ENCODE measurements around the gene EML6.
"Not testable (repeated sequence)": the region's sequence is repeated elsewhere in the genome, so short reads cannot be mapped to it uniquely, and the experiment has no call there.

The EML6 gene

DNA sequence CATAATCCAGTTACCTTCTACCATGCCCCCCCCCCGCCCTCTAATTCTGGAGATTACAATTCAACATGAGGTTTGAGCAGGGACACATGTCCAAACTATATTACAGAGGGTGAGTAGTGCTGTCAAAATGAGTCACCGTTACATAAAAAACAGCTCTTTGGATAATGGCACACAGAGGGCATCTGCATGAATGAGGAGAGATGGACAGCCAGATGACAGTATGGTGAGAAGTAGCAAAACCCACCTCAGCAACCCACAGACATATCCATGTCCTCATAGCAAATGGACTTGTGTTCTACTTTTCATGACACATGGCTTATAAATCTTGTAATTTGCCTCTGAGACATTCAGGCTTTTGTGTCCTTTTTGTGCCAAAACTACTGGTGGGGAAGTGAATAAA is 132.0 kb downstream of the EML6 start:
- no peak for DNase-seq

DNA sequence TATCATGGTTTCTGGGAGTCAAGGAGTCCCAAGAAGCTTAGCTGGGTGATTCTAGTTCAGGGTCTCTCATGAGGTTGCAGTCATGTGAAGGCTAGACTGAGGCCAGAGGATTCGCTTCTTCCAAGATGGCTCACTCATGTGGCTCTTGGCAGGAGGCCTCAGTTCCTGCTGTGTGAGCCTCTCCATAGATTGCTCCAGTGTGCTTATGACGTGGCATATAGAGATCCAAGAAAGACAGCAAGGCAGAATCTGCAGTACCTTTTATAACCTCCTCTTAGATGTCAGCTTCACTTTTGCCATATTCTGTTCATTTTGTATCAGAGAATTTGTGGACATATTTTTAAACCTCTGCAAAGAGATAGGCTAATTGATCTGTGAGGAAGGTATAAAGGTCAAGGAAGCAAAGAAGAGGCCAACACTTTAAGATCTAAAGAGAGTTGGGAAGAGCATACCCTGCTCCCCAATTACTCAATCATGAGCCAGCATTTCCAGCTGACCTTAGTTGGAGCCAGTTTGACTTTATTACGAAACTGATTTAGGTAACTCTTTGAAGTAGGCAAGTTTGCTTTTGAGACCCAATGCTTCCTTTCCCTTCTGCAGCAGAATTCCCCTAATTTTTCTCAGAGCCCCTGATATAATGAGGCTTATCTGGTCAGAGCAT is 134.7 kb downstream of the EML6 start:
- no peak for DNase-seq

DNA sequence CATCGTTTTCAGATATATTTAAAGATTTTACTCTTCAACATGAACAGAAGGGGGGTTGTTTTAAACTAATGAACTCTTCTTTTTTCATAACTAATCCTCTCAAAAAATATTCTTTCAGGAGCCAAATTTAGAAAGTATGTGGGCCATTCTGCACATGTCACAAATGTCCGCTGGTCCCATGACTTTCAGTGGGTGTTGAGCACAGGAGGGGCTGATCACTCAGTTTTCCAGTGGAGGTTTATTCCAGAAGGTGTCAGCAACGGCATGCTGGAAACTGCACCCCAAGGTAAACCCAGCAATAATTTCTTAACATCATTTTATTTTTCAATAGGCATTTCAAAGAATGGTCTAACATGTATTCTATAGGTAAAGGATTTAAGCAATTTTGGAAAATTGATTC is 136.0 kb downstream of the EML6 start:
- DNase-seq: no peak

DNA sequence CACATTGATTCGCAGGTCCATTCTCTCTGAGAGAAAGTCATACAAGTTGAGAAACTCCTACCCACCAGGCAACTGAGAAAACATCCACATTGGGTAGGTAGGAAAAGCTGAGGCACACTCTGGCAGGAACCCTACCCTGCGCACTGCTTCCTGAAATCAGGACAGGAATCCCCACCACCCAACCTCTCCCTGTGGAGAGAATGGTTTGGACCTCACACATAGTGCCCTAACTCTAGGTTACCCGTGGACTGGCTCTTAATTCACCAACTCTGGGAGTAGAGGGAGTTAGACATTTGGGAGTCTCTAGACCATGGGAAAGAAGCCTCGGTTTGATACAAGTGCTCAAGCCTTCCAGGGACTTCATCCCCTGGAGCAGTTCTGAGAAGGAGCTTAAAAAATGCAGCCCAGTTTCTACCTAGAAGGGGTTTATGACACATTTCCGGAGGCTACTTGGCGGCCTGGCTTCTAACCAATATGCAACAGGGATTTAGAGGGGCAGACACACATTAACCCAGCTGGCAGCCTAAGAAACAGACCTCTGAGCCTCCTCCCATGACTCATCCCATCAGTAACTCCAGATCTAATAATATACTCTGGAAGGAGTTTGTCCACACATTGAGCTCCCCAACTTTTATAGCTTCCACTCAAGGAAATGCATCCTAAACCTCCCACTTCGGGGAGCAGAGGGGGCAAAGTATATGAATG is 136.7 kb downstream of the EML6 start:
- DNase-seq: no peak

- no peak for DNase-seq
These were observed 138.8 kb downstream of the EML6 start for GRCh38 chr2:54862229-54862628.

- DNase-seq: no peak
These were observed 139.3 kb downstream of the EML6 start for GRCh38 chr2:54862742-54863141.

DNA sequence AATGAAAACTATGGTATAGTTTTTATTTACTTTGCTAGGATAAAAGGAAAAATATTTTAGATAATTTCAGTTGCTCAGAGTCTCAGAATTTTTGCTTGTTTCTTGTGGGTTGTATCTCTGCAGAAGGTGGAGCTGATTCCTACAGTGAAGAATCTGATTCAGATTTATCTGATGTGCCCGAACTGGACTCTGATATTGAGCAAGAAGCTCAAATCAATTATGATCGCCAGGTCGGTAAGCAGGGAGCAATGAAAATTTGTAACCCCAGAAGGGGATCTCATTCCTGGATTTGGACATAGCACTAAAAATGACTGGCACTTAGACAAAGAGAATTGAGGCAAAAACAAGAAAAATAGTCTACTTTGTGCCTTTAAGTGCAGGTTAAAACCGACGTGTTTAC is 140.2 kb downstream of the EML6 start:
- DNase-seq: no peak

DNA sequence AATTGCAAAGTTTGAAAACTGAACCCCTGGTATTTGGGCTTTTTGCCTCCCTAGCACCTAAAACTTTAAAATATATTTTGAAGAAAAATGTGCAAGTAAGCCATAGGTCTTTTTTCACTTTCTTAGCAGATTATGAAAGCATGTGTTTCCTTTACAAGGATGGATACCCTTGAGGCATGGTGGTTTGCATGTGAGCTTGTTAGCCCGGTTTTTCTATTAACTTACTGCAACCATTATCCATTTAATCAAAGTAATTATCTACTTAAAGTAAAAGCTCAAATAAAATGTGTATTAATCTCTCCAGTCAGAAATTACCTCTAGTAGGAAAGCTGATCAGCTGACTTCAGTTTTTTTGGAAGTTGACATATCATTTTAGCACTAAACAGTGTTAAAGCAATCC is 140.6 kb downstream of the EML6 start:
- no peak for DNase-seq

DNA sequence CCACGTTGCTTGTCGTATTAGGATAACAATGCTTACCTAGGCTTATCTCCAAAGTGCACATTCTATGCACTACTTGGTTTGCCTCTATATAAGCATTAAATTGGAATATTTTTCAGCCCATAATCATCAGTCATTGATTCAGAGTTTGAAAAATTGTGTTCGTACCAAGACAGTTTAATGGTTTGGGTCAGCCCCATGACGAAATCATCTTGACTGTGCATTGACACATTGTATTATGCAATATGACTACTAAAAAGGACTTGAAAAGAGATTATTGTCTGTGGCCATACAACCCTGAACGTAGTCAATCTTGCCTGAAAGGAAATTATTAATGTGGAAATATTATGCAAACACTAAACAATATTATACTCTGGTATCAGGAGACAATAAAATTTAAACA is 141.3 kb downstream of the EML6 start:
- no peak for DNase-seq

- no peak for DNase-seq
These were observed 142.7 kb downstream of the EML6 start for GRCh38 chr2:54866179-54866578.

GRCh38 chr2:54866868-54867267 is 143.4 kb downstream of the EML6 start:
- no peak for DNase-seq

GRCh38 chr2:54867457-54867856 is 144.0 kb downstream of the EML6 start:
- DNase-seq: no peak

DNA sequence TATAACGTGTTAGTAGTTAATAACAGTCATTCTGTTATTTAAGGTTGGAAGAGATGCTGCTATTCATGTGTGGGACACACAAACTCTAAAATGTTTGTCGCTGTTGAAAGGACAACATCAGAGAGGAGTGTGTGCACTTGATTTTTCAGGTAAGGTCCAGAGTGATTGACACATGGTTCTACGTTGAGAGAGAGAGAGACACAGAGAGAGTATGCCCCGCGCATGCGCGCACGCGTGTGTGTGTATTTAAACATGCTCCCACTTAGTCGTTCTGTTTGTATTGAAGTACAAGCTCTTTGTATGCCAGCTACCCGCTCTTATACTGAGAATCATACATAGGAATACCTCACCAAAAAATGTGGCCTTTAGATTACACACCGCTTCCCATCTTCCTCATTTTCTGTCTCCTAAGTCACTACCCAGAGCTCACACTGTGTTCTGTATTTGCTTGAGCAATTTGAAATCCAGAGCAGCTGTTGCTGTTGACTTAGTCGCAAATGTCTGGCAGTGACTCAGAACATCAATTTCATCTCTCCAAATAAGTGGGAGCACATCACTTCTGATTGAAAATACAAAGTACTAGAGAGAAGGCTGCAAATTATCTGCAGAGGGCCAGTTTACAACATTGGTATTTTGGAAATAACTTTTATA is 148.1 kb downstream of the EML6 start:
- DNase-seq: no peak

DNA sequence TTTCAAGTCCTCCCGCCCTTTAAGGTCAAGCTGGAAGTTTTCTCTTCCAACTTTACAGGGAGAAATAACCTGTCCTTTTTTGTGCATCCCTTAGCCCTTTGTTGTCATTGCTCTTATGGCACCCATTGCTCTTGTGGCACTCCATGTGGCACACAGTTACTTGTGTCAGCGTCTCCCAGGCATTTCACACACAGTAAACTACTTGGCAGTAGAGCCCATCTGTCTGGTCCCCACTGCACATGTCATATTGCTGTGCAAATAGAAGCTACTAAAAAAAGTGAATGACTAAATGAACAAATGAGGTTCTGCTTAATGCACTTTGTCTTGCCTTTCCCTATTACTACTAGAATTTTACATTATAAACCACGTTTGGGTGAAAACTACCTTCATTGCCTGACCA is 149.3 kb downstream of the EML6 start:
- DNase-seq: no peak

DNA sequence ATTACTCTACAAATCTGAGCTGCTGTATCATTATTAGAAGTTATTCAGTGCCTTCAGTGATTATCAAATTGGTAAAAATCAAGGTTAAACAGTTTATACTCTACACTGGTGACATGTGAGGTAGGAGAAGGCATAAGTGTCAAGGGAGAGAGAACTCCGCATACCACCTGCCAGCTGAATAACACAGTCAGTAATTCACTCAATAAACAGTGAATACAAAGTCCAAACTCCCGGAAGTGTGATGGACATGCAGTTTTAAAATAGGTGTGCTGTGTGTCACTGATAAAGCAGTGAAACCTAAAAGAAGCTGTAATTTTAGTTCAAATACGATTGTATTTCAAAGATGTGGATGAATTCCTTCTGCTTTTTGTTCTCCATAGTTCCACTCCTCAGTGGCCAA is 149.8 kb downstream of the EML6 start:
- DNase-seq: not testable (repeated sequence)

DNA sequence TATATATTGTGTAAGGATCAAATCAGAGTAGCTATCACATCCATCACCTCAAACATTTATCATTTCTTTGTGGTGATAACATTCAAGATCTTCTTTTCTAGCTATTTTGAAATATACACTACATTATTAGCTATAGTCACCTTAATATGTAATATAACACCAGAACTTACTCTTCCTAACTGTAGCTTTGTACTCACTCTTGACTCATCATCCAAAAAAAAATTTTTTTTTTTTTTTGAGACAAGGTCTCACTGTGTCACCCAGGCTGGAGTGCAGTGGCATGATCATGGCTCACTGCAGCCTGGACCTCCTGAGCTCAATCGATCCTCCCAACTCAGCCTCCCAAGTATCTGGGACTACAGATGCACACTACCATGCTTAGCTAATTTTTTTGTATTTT is 153.3 kb downstream of the EML6 start:
- DNase-seq: no peak

- no peak for DNase-seq
These were observed 154.7 kb downstream of the EML6 start for GRCh38 chr2:54878182-54878581.

DNA sequence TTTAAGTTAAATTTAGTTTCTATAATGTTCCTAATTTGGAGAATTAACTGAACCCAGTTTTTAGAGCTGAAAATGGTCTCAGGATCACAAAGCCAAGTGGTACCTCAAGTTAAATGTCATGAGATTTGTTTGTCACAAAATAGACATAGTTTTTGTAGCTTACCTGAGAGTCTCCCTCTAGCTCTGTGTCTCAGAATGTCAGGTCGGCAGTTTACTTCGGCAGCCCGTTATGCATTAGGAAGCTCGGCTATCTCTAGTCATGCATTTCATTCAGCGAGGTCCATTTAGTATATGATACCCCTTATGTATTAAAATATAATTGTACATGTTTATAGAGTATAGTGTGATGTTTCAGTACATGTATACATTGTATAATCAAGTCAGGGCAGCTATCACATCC is 155.6 kb downstream of the EML6 start:
- no peak for DNase-seq

DNA sequence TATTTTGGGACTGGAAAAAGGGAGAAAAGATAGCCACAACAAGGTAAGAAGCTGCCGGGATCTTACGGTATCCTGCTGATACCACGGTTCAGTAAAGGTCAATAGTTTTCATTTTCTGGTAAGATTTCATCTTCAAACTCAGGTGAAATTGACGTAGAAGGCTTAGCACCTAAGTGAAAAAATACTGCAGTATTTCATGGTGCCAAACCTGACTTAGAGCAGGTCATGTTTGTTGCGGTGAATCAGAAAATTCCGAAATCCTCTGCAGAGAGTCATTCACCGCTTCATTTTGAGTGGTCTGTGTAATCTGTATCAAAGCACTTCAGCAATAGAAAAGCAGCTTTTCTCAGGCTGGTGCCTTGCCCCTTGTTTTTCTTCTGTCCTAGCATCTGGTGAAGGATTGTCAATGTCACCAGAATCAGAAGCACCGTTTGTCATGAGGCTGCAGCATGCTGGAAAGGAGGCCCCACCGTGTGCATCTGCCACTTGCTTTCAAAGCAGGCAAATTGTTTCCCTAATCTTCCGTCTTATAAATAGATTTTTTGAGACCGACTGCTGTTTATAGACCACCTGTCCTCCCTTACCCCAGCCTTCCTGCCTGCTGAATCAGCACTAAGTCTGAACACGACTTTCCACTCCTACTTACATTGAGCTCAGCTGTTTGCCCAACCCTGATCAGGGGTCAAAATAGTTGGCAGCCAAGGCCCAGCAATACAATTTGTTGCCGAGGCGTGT is 156.3 kb downstream of the EML6 start:
- no peak for DNase-seq

DNA sequence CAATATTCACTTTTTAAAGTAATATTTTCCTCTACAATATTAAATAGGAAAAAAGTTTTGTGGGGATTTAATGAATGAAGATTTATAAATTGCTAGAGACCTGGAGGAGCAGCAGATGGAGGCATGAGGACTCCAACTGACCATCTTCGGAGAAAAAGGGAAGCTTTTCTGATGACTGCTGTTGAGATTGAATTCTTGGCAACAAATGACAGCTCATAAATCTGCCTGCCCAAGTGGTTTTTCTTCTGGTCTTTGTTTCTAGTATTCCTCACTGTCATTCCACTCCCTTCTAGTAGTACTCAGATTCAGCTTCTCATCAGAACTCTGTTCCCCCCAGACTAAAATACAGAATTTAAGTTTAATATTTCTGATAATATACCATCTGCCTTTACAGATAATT is 157.0 kb downstream of the EML6 start:
- no peak for DNase-seq

DNA sequence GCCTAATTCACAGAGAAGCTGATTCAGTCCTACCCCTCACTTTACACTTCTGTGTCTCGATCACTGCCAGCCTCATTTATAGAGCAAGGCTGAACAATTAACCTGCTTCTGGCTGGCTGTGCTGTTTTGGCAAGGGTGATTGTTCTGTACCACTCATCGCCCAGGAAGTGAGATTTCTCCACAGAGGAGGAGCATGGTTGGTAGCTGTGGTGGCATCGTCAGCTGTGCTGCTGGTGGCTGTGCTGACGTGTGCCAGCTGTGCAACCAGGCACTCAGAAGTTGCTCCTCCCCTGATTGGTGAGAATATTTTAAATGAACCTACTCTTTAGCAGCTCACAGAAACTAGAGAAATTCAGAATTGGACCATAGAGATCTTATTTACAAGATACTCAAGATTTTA is 158.3 kb downstream of the EML6 start:
- no peak for DNase-seq

- DNase-seq: no peak
These were observed 162.4 kb downstream of the EML6 start for GRCh38 chr2:54885891-54886290.

DNA sequence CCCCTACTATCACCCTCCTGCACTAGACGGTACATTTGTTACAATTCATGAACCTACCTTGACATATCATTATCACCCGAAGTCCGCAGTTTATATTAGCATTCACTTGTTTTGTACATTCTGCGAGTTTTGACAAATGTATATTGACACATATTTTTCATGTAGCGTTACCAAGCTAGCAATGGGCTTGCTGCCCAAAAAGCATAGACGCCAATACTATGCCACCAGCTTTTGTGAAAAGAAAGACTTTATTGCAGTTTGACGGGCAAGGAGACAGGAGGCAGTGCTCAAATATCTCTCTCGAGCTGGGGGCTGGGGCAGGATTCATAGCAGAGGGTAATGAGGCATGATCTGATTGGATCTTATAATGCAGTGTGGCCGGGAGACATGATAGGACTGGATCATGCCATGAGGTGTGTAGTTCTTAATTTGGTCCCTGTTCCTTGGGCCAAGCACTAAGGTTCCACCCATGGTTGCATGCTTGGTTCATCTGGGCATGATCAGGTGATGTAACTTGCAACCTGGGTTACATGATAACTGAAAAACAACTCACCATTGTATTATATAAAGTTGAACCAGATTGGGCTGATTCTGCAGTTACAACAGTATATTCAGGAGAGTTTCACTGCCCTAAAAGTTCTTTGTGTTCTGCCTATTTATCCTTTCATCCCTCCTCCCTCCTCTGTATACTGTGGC is 164.5 kb downstream of the EML6 start:
- no peak for DNase-seq

All from activated CD4-positive, alpha-beta T cell treated with anti-CD3 and anti-CD28 coated beads for 4 hours (primary cell).